Renal cortical epithelial cell (primary cell): Measurements from ENCODE around the gene KLHL2. TPM values are rescaled to one million over a fixed set of nuclear protein-coding genes. Genes with fewer than 3 reads are reported as not detected.
"Not testable (repeated sequence)": the region's sequence is repeated elsewhere in the genome, so short reads cannot be mapped to it uniquely, and the experiment has no call there.

Experiments used
- DNase-seq: peaks from one replicate; pipeline ENCODE4 v3.0.0-alpha.2; 2011; ENCODE audit warnings: low read depth
- total RNA-seq: library from RNA; depleted of rRNA; stranded (reverse); fragments of >200 nt; gene quantifications from 2 replicates; pipeline ENCODE4 v1.2.3, GENCODE V29; 2014

Gene KLHL2
- total RNA-seq, 1 donor from 2014 or later, result 30.9 TPM

DNA sequence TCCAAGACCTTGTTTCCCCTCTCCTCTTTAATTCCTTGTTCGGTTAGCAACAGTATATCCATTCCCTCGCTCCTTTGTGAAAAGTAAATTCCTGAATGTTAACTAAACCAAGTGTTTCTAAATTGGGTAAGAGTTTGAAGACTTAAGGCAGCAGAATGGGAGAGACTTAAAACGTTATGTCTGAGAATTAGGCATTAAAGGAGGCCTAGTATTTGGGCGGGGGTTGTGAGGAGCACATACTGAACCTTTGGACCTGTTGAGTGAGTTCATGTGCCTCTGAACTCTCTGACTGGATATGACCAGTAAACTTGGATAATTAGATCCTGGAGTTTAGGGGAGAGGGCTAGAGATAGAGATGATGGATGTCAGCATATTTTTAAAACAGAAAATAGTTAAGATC, 121.3 kb downstream of the KLHL2 start:
- DNase-seq, result peak; percentile 38

DNA sequence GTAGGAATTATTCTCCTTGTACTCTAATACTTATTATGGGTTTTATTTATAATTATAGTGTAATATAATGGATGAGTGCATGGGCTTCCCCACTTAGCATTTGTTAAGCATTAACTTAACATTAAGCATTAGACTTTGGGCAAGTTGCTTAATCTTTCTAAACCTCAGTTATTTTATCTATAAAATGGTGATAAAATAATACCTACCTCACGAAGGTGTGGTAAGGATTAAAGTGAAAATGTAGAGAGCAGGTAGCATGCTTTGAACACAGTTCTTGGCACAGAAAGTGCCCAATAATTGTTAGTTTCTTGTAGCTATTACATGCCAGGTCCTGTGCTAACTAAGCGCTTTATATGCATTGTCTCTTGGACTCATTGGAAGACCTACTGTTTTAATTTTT, 122.7 kb downstream of the KLHL2 start:
- DNase-seq, result peak; percentile 27

DNA sequence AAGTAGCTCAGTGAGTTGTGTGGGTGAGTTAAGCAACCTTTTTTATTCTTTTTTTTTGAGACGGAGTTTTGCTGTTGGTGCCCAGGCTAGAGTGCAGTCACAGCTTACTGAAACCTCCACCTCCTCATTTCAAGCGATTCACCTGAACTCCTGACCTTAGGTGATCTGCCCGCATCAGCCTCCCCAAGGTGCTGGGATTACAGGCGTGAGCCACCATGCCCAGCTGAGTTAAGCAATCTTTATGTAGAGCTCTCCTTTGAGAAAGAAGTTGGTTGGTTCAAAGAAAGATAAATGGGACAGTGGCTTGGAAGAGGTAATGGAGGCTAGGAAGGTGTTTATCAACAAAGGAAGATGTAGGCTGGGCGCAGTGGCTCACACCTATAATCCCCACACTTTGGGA, 123.3 kb downstream of the KLHL2 start:
- no peak for DNase-seq

GRCh38 chr4:165331359-165331758, 124.0 kb downstream of the KLHL2 start:
- DNase-seq, result no peak

DNA sequence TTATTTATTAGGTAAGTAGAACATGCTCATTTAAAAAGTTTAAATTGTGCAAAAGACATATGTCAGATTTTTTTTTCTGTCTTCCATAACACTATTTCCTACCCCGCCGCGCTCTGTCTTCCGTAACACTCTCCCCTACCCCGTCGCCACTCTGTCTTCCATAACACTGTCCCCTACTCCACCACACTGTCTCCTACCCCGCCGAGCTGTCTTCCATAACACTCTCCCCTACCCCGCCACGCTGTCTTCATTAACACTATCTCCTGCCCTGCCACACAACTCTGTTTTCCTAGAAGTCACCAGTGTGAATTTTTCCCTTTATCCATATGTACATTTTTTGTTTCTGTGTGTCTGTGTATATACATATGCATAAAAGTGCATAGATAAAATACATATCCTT, 124.5 kb downstream of the KLHL2 start:
- no peak for DNase-seq

GRCh38 chr4:165332502-165332901, 125.1 kb downstream of the KLHL2 start:
- DNase-seq, result no peak

DNA sequence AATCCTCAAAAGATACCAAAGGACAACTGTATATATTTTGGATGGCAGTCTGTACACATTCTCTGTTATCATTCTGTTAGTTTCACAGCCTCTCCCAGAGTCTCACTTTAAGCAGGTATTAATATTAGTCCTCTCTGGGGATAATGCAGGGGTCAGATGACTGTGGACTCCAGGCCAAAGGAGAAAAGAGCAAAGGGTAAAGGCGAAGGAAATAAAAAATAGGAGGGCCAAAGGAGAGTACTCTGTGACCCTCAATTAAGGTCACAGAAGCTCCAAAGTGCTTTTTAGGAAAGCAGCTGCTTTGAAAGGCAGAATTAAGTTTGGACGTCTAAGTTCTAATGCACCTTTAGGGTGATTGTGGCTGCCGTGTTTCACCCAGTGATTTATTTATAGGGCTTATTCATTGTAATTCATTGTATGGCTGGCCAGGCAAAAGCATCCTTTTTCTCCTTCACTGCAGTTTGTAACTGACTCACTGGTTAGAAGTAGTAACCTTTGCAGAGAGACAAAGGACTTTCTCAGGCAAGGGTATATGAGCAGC, 127.9 kb downstream of the KLHL2 start:
- no peak for DNase-seq

GRCh38 chr4:165336743-165337142, 129.4 kb downstream of the KLHL2 start:
- DNase-seq, result no peak

DNA sequence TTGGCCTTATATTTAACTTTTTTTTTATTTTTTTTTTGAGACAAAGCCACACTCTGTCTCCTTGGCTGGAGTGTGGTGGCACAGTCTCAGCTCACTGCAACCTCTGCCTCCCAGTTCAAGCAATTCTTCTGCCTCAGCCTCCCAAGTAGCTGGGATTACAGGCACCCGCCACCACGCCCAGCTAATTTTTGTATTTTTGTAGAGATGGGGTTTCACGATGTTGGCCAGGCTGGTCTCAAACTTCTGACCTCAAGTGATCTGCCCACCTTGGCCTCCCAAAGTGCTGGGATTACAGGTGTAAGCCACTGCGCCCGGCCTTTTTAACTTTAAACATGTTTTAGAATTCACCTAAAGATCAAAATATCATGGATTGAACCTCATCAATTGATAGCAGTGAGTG, 135.0 kb downstream of the KLHL2 start:
- DNase-seq, result not testable (repeated sequence)

DNA sequence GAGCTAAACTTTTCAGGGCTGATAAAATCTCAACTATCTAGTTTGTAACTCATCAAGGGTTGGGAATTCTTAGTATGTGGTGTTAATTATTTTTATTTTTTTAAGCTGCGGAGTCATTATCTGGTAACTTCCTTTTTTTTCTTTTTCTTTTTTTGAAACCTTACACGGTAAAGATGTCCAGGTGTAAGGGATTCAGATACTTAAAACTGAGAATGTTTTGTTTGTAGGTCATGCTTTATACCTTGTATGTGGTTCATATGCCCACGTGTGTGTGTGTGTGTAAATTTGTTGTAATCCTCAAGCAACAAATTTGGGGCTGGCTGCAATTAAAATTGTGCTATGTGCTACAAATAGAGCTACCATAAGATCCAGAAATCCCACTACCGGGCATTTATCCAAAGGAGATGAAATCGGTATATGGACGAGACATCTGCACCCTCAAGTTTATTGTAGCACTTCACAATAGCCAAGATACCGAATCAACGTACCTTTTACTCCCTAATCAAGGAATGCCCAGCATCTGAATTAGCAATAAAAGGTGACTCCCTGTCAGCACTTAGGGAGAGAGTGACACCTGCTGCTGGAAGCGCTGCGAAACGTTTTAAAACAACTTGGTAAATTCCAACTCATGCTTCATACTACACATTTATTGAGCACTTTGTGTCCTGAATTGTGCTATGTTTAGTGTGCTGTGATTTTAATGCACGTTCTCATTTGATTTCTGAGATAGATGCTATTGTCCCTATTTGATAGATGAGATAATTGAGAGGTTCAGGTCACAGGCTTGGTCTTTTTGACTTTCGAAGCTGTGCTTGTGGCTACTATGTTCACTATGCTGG, 136.2 kb downstream of the KLHL2 start:
- DNase-seq, result peak; percentile 26

- DNase-seq, result no peak
Observed at GRCh38 chr4:165345666-165346417, 138.5 kb downstream of the KLHL2 start.

- no peak for DNase-seq
Observed at GRCh38 chr4:165347647-165348569, 140.5 kb downstream of the KLHL2 start.

GRCh38 chr4:165351359-165352130, 144.2 kb downstream of the KLHL2 start:
- no peak for DNase-seq

DNA sequence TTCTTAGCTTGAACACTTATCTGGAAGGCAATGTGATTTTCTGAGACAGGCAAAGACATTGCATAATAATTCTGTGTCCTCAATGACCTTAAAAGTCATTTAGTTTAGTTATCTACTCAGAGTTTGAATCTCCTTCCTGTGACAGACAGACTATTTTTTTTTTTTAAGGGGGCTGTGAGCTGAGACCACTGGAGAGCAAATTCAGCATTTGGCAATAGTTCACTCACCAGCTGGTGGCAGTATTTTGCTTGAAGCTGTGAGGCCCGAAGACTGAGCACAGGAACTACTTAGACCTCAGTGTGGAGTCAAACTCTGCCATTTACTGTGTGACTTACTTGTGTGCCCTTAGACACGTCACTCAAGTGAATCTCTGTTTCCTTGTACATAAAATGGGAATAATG, 148.5 kb downstream of the KLHL2 start:
- peak; percentile 57 for DNase-seq

GRCh38 chr4:165359506-165359905, 152.1 kb downstream of the KLHL2 start:
- DNase-seq, result peak; percentile 76

DNA sequence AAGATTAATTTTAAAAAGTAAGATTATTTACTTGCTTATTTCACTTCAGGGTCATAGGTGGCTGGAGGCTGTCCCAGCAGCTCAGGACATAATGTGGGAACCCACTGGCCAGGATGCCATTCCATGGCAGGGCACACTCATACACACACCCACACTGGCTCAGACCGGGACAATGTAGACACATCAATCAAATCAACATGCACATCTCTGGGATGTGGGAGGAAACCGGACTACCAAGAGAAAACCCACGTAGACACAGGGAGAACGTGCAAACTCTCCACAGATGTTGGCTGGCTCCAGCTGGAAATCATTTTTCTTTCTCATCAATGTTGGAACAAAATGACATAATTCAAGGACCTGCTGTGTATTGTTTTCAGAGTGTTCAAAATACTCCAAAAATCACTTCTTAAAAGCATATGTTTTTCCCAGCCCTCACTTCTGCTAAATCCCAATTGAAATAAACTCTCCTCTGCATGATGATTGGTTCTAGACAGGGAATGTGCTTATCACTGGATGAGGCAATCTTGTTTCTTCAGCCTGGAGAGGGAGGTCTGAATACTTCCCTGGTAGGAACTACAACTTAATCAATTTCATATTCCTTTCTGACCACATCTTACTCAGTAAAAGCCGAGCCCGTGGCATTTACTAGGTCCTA, 152.8 kb downstream of the KLHL2 start:
- DNase-seq, result peak; percentile 46

- DNase-seq, result no peak
Observed at GRCh38 chr4:165360985-165361670, 153.8 kb downstream of the KLHL2 start.

DNA sequence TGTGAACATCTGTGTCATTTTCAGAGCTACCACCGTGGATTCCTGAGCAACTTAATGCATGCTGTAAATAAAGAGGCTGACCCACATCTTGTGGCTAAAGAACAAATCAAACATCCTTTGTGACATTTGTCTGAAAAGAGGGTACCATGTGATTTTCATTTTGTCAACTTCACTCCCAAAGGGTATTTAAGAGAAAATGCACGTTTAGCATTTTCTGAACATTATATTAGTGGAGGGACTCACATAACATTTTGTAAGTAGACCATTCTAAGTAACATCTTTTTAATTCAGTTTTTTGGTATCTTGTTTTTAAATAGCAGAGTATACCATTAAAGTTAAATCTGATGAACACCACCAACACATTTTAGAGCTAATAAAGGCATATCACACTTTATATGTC, 154.4 kb downstream of the KLHL2 start:
- no peak for DNase-seq

- peak; percentile 74 for DNase-seq
Observed at GRCh38 chr4:165364452-165365080, 157.2 kb downstream of the KLHL2 start.
